Hematopoietic multipotent progenitor cell treated with erythropoietin and hydrocortisone succinate and interleukin-3 and kit ligand, for 15 days (in vitro differentiated cells): ENCODE data around the gene PRAMEF27.
"Not testable (repeated sequence)": the region's sequence is repeated elsewhere in the genome, so short reads cannot be mapped to it uniquely, and the experiment has no call there.

Experiments
- DNase-seq: peaks from one replicate; pipeline ENCODE4 v3.0.0-alpha.2; 2015; ENCODE audit warnings: low spot score

The PRAMEF27 gene

DNA sequence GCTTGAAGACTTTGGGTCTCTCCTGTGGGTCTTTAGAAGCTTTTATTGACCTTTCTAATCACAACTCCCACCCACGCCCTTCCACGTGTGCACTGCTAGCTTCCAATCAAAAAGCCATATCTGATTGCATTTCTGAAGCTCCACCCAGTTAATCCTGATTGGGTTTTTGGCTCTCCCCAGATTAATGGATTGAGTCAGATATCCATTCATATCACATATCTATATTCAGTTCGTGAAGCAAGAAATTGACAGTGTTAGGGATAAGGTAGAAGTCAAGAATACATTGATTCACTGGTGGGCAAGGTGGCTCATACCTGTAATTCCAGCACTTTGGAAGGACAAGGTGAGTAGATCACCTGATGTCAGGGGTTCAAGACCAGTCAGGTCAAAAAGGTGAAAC lies at the start of gene PRAMEF27:
Gene PRAMEF27 (minus strand): TSS at position 101 of the 400 bp plus-strand sequence. CDS start 2,916 bp downstream, outside the sequence.
- DNase-seq, result not testable (repeated sequence)

GRCh38 chr1:13070474-13070873 lies 14.1 kb upstream of the PRAMEF27 start, which contains the start of gene PRAMEF25:
TSS of gene PRAMEF25 (plus strand) at chr1:13070774. CDS start at chr1:13073694, 2,920 bp downstream.
- not testable (repeated sequence) for DNase-seq

GRCh38 chr1:13019846-13020245 lies 36.5 kb downstream of the PRAMEF27 start:
- not testable (repeated sequence) for DNase-seq

DNA sequence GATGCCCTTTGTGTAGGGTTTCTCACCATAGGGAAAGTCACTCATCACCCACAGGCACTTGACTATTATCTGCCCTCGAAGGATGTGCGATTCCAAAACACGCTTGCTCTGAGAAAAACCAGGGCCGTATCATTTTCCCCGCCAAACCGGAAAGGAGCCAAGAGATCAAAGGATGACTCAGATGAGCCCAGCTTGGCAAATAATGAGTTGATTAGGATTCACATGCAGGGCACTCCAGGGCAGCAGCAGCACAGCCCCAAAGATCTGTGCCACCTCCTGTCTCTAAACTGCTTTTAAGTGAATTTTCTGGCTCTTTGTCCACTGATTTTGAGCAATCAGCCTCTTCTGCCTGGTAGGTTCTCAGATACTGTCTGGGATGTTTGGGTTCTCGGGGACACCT lies 44.4 kb downstream of the PRAMEF27 start:
- DNase-seq, result not testable (repeated sequence)

DNA sequence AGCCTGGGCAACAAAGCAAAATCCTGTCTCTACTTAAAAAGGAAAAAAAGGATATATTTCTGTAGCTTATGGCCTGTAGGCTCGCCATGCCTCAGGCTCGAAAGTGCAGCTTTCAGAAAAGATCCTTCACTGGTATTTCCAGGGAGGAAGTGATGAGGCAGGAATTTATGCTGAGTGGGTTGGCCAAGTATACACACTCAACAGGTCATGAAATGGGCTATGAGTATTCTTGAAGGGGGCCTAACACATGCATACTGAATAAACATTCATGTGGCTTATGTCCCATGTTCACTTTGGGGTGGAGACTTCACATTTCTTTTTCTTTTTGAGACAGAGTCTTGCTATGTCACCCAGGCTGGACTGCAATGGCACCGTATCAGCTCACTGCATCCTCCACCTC lies 47.0 kb downstream of the PRAMEF27 start:
- DNase-seq, result not testable (repeated sequence)

DNA sequence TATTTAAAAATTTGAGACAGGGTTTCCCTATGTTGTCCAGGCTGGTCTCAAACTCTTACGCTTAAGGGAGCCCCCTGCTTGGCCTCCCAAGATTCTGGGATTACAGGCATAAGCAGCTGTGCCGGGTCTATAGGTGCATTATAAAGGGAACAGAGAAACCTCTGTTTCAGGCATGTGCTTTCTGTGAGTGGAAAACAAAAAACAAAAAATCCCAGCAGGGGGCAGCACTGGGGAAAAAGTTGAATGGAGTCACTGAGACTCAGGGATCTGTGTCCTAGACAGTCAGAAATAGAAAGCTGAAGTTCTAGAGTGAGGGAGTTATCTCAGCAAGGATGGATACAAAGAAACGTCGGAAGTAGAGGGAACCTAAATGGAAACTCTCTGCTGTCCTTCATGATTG lies 50.6 kb downstream of the PRAMEF27 start:
- not testable (repeated sequence) for DNase-seq
